GM21390 (cell line): ENCODE results near the gene BORA.
"Not testable (repeated sequence)": the region's sequence is repeated elsewhere in the genome, so short reads cannot be mapped to it uniquely, and the experiment has no call there.

Experiments used
- ATAC-seq: cut with Tn5 transposase; IDR thresholded peaks from one replicate; pipeline ENCODE4 v1.9.1; 2021; ENCODE audit not compliant: unreplicated experiment

Gene BORA

GRCh38 chr13:72727417-72728289, at the start of gene BORA, which contains the start of gene MZT1:
Gene BORA (plus strand): TSS chr13:72727923. CDS start chr13:72728941, 1,018 bp downstream.
Gene MZT1 (minus strand): TSS chr13:72727629. CDS start chr13:72727602, 27 bp downstream.
- peak; percentile 95 for ATAC-seq

- no peak for ATAC-seq
These were observed 49.4 kb upstream of the BORA start for GRCh38 chr13:72678312-72678711.

GRCh38 chr13:72680353-72680752, 47.4 kb upstream of the BORA start:
- no peak for ATAC-seq

- ATAC-seq = no peak
These were observed 41.0 kb upstream of the BORA start for GRCh38 chr13:72686766-72687165.

GRCh38 chr13:72689181-72689696, 38.5 kb upstream of the BORA start:
- no peak for ATAC-seq

- no peak for ATAC-seq
These were observed 34.7 kb upstream of the BORA start for GRCh38 chr13:72692884-72693514.

- ATAC-seq = no peak
These were observed 33.9 kb upstream of the BORA start for GRCh38 chr13:72693832-72694231.

GRCh38 chr13:72694314-72694713, 33.4 kb upstream of the BORA start:
- no peak for ATAC-seq

GRCh38 chr13:72696579-72696978, 31.1 kb upstream of the BORA start:
- ATAC-seq = no peak

GRCh38 chr13:72698164-72698563, 29.6 kb upstream of the BORA start:
- no peak for ATAC-seq

GRCh38 chr13:72700509-72700908, 27.2 kb upstream of the BORA start:
- ATAC-seq = no peak

GRCh38 chr13:72716776-72717175, 10.9 kb upstream of the BORA start:
- no peak for ATAC-seq

- ATAC-seq = not testable (repeated sequence)
These were observed 1.5 kb upstream of the BORA start for GRCh38 chr13:72726185-72726584.

GRCh38 chr13:72726726-72727416, 852 bp upstream of the BORA start:
- peak; percentile 21 for ATAC-seq

- no peak for ATAC-seq
These were observed 525 bp downstream of the BORA start for GRCh38 chr13:72728290-72728605.

- ATAC-seq = no peak
These were observed 9.3 kb downstream of the BORA start for GRCh38 chr13:72737033-72737432.

GRCh38 chr13:72740015-72740414, 12.3 kb downstream of the BORA start:
- ATAC-seq = no peak

- ATAC-seq = peak; percentile 52
These were observed 17.5 kb downstream of the BORA start for GRCh38 chr13:72745260-72745659.

- no peak for ATAC-seq
These were observed 23.5 kb downstream of the BORA start for GRCh38 chr13:72751220-72751619.

GRCh38 chr13:72754111-72754510, 26.4 kb downstream of the BORA start:
- no peak for ATAC-seq

GRCh38 chr13:72757792-72758535, 30.2 kb downstream of the BORA start:
- no peak for ATAC-seq
